ENCODE measurements around the gene MACF1.

The MACF1 gene

GRCh38 chr1:39294531-39294930 lies 90.0 kb downstream of the MACF1 start:
- H3F3A ChIP-seq (ENCODE audit: insufficient read depth, low read length) = no peaks in the 10 kb centered on the region
- H3K79me2 ChIP-seq (ENCODE audit: low read length) = peaks cover 5% of the 10 kb centered on the region; the same call in 1 of the 2 replicates
- peaks cover 20% of the 10 kb centered on the region for H3K36me3 ChIP-seq (replicated peaks; ENCODE audit: insufficient read depth, low read length)
- no peak overlapping the region for H2AFZ ChIP-seq (ENCODE audit: low read length)
- H3K27me3 ChIP-seq (replicated peaks; ENCODE audit: insufficient read depth, low read length) = no peaks in the 10 kb centered on the region
- no peak overlapping the region for H3K9ac ChIP-seq (ENCODE audit: low read length)
- TF ChIP-seq CTCF (IDR thresholded peaks at IDR 0.05; ENCODE audit: low read length) (no peak), EZH2phosphoT487 (IDR thresholded peaks at IDR 0.05; ENCODE audit: low read length) (no peak), EZH2 (optimal IDR thresholded peaks at IDR 0.05; ENCODE audit: low read depth, low read length) (no peak)
- H4K20me1 ChIP-seq (ENCODE audit: insufficient read depth, low read length) = no peaks in the 10 kb centered on the region
- no peak for DNase-seq
- H3K4me1 ChIP-seq (ENCODE audit: low read length) = no peaks in the 10 kb centered on the region
- H3K4me3 ChIP-seq (ENCODE audit: low read length) = no peak overlapping the region
- H3K4me2 ChIP-seq (ENCODE audit: low read depth, low read length) = no peak overlapping the region
- H3K9me2 ChIP-seq (replicated peaks; ENCODE audit: insufficient read depth, low read length) = no peaks in the 10 kb centered on the region
- no peak overlapping the region for H3K27ac ChIP-seq (ENCODE audit: low read length)
- no peaks in the 10 kb centered on the region for H3K9me3 ChIP-seq (replicated peaks; ENCODE audit: insufficient read depth, low read length)

- H3K4me1 ChIP-seq (ENCODE audit: low read length) = no peaks in the 10 kb centered on the region
- no peak overlapping the region for H3K9ac ChIP-seq (ENCODE audit: low read length)
- no peak overlapping the region for H3K4me3 ChIP-seq (ENCODE audit: low read length)
- no peaks in the 10 kb centered on the region for H4K20me1 ChIP-seq (ENCODE audit: insufficient read depth, low read length)
- no peak overlapping the region for H3K4me2 ChIP-seq (ENCODE audit: low read depth, low read length)
- H3K27ac ChIP-seq (ENCODE audit: low read length) = no peak overlapping the region
- H3K79me2 ChIP-seq (ENCODE audit: low read length) = 0 out of 2 replicates have a peak, but pooled peaks cover 9% of the 10 kb centered on the region
- H3K36me3 ChIP-seq (replicated peaks; ENCODE audit: insufficient read depth, low read length) = peaks cover 20% of the 10 kb centered on the region
- no peaks in the 10 kb centered on the region for H3K27me3 ChIP-seq (replicated peaks; ENCODE audit: insufficient read depth, low read length)
- no peaks in the 10 kb centered on the region for H3F3A ChIP-seq (ENCODE audit: insufficient read depth, low read length)
- no peak for TF ChIP-seq EZH2phosphoT487 (IDR thresholded peaks at IDR 0.05; ENCODE audit: low read length)
- no peak for TF ChIP-seq EZH2 (optimal IDR thresholded peaks at IDR 0.05; ENCODE audit: low read depth, low read length)
- no peak for TF ChIP-seq CTCF (IDR thresholded peaks at IDR 0.05; ENCODE audit: low read length)
- H2AFZ ChIP-seq (ENCODE audit: low read length) = no peak overlapping the region
- H3K9me2 ChIP-seq (replicated peaks; ENCODE audit: insufficient read depth, low read length) = no peaks in the 10 kb centered on the region
- no peak for DNase-seq
- no peaks in the 10 kb centered on the region for H3K9me3 ChIP-seq (replicated peaks; ENCODE audit: insufficient read depth, low read length)
Measured at GRCh38 chr1:39295901-39296300, 91.4 kb downstream of the MACF1 start.

- peaks cover 11% of the 10 kb centered on the region for H3K36me3 ChIP-seq (replicated peaks; ENCODE audit: insufficient read depth, low read length)
- no peaks in the 10 kb centered on the region for H3F3A ChIP-seq (ENCODE audit: insufficient read depth, low read length)
- H3K4me3 ChIP-seq (ENCODE audit: low read length) = no peak overlapping the region
- TF ChIP-seq EZH2phosphoT487 (IDR thresholded peaks at IDR 0.05; ENCODE audit: low read length) = no peak
- TF ChIP-seq CTCF (IDR thresholded peaks at IDR 0.05; ENCODE audit: low read length) = no peak
- TF ChIP-seq EZH2 (optimal IDR thresholded peaks at IDR 0.05; ENCODE audit: low read depth, low read length) = no peak
- no peak for DNase-seq
- no peaks in the 10 kb centered on the region for H3K27me3 ChIP-seq (replicated peaks; ENCODE audit: insufficient read depth, low read length)
- H3K9me2 ChIP-seq (replicated peaks; ENCODE audit: insufficient read depth, low read length) = no peaks in the 10 kb centered on the region
- no peak overlapping the region for H3K4me2 ChIP-seq (ENCODE audit: low read depth, low read length)
- no peak overlapping the region for H3K27ac ChIP-seq (ENCODE audit: low read length)
- H3K9me3 ChIP-seq (replicated peaks; ENCODE audit: insufficient read depth, low read length) = no peaks in the 10 kb centered on the region
- H2AFZ ChIP-seq (ENCODE audit: low read length) = no peak overlapping the region
- no peaks in the 10 kb centered on the region for H3K4me1 ChIP-seq (ENCODE audit: low read length)
- no peak overlapping the region for H3K9ac ChIP-seq (ENCODE audit: low read length)
- H4K20me1 ChIP-seq (ENCODE audit: insufficient read depth, low read length) = no peaks in the 10 kb centered on the region
- H3K79me2 ChIP-seq (ENCODE audit: low read length) = 0 out of 2 replicates have a peak, but pooled peaks cover 7% of the 10 kb centered on the region
Measured at GRCh38 chr1:39297551-39297950, 93.1 kb downstream of the MACF1 start.
